ENCODE measurements around the gene RAD21L1. TPM values are rescaled to one million over a fixed set of nuclear protein-coding genes. Genes with fewer than 3 reads are reported as not detected.

Gene RAD21L1
- total RNA-seq, 2 experiments from 2014 or later, result 0.48 TPM; not detected in 1

DNA sequence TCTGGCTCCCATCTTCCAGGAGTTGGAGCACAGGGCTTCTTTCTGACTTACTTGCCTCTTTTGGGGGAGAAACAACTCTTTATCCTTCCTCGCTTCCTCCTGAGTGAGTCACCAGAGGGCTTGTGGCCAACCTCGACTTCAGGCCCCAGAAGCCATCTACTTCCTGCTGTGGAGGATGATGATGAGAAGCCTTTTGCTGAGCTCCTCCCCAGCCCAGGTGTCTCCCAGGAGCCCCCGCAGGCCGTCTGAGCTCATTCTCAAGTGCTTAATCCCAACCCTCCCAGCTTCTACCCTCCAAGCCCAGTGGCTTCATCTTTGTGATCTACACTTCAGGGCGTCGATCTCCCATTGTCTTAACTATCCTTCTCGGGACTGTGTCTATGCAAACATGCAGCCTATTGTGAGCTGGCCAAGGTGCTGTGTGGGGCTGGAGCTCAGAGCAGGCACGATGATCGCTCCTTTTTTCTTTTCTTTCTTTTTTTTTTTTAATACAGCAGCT is 75.2 kb downstream of the RAD21L1 start:
- H3K36me3 Mint-ChIP-seq, result peaks cover 10% of the 10 kb centered on the region
- H3K9me3 Mint-ChIP-seq, result no peaks in the 10 kb centered on the region
- ATAC-seq (ENCODE audit: low read depth) (peak; percentile 93), DNase-seq (peak; percentile 75)
- H3K4me3 Mint-ChIP-seq, result peak overlapping the region; percentile 86
- no peaks in the 10 kb centered on the region for H3K27me3 Mint-ChIP-seq
- H3K4me1 Mint-ChIP-seq, result peaks cover 28% of the 10 kb centered on the region
- POLR2A ChIA-PET, result interaction anchor here (0.7 to 1.7 kb wide), 9 partner anchors 11 to 166 kb away, joined by 3 to 12 read pairs (median 4); partner anchors contain the start of genes NSFL1C and SNPH
- peak overlapping the region; percentile 97 for H3K27ac Mint-ChIP-seq

DNA sequence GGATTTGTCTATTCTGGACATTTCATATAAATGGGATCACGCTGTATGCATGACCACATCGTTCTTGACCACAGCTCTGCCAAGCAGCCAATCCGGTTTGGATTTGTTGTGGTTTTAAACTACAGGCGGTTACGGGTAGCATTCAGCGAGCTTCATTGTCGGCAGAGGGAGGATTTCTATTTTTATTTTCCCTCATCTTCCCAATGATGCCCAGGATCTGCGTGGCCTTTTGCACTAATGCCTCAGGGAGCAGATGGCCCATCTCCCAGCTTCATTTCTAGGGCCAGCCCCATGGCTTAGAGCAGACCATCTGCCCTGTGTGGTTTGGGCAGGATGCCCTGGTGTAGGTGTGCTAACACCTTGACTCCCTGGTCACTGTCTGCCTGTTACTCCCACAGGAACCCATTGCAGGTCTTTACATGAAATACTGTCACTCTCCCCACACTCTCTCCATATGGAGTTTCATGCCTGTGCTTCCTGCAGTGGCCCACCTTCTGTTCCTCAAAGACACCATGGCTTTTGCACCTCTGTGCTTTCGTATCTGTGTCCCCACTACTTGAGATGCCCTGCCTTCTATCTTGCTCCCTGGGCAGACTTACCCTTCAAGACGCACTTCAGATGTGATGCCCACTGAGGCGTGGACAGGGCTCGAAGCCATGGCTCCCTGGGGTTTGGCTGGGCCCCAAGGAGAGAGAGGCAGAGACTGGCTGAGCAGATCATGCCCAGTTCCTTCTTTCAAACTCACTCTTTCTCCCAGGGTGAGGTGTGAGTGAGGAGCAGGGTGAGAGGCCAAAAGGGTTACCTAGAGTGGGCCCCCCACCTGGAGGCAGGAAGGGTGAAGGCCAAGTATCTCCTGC is 77.1 kb downstream of the RAD21L1 start:
- Mint-ChIP-seq H3K27ac (no peak overlapping the region), H3K4me1 (peaks cover 26% of the 10 kb centered on the region), H3K36me3 (peaks cover 7% of the 10 kb centered on the region), H3K27me3 (no peaks in the 10 kb centered on the region), H3K4me3 (no peak overlapping the region), H3K9me3 (no peaks in the 10 kb centered on the region)
- POLR2A ChIA-PET, result no interaction called here
- DNase-seq (no peak), ATAC-seq (ENCODE audit: low read depth) (peak; percentile 11)

DNA sequence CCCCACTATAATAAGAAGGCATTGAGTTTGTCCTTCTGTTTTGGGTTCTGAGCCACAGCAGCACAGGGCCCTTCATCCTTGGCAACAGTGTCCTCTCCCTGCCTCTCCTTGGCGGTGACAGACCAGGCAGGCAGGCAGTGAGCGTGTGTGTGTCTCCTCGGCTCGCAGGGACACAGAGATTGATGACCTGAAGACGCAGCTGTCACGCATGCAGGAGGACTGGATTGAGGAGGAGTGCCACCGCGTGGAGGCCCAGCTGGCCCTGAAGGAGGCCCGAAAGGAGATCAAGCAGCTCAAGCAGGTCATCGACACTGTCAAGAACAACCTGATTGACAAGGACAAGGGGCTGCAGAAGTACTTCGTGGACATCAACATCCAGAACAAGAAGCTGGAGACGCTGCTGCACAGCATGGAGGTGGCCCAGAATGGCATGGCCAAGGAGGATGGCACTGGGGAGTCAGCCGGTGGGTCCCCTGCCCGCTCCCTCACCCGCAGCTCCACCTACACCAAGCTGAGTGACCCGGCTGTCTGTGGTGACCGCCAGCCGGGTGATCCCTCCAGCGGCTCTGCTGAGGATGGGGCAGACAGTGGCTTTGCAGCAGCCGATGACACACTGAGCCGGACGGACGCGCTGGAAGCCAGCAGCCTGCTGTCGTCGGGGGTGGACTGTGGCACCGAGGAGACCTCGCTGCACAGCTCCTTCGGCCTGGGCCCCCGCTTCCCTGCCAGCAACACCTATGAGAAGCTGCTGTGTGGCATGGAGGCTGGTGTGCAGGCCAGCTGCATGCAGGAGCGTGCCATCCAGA is 79.1 kb downstream of the RAD21L1 start:
- DNase-seq (no peak), ATAC-seq (ENCODE audit: low read depth) (no peak)
- Mint-ChIP-seq H3K27ac (peak overlapping the region; percentile 78), H3K36me3 (peaks cover 4% of the 10 kb centered on the region), H3K27me3 (no peaks in the 10 kb centered on the region), H3K9me3 (no peaks in the 10 kb centered on the region), H3K4me1 (peaks cover 12% of the 10 kb centered on the region), H3K4me3 (no peak overlapping the region)
- POLR2A ChIA-PET, result no interaction called here

Other genes with a start within 250 kb of the RAD21L1 start
- under 1 TPM; 0.11 to 0.28 TPM for gene RSPO4, start 223.7 kb upstream of the RAD21L1 start, total RNA-seq
- gene PSMF1, start 107.4 kb upstream of the RAD21L1 start, total RNA-seq, result 100 to 1,000 TPM; 126 to 127 TPM
- 1 to 10 TPM; 3.5 to 4.0 TPM for gene TMEM74B, start 41.1 kb upstream of the RAD21L1 start, total RNA-seq
- under 1 TPM; 0.25 to 0.26 TPM for gene C20orf202, start 22.6 kb upstream of the RAD21L1 start, total RNA-seq
- 1 to 10 TPM; 8.8 to 9.7 TPM for gene SNPH, start 40.2 kb downstream of the RAD21L1 start, total RNA-seq
- 1 to 10 TPM; 3.7 to 5.1 TPM for gene SDCBP2, start 103.1 kb downstream of the RAD21L1 start, total RNA-seq
- 100 to 1,000 TPM; 231 to 234 TPM for gene FKBP1A, start 167.0 kb downstream of the RAD21L1 start, total RNA-seq
- 10 to 100 TPM; 66.9 to 67.2 TPM for gene NSFL1C, start 240.8 kb downstream of the RAD21L1 start, total RNA-seq